ENCODE data around the gene RLBP1.

RLBP1 gene

GRCh38 chr15:89178307-89178977 lies 42.9 kb downstream of the RLBP1 start:
- no peak for DNase-seq (ENCODE audit: low read depth in 1 of 2, low spot score in 1 of 2)

- DNase-seq (ENCODE audit: low read depth in 1 of 2, low spot score in 1 of 2): peak in 1 of 2 donors; percentile 66
Observed at GRCh38 chr15:89177633-89178306, 43.6 kb downstream of the RLBP1 start.

- DNase-seq (ENCODE audit: low read depth in 1 of 2, low spot score in 1 of 2): no peak
Observed at GRCh38 chr15:89177116-89177515, 44.3 kb downstream of the RLBP1 start.

GRCh38 chr15:89175617-89176191 lies 45.7 kb downstream of the RLBP1 start:
- DNase-seq (ENCODE audit: low read depth in 1 of 2, low spot score in 1 of 2): no peak

- no peak for DNase-seq (ENCODE audit: low read depth in 1 of 2, low spot score in 1 of 2)
Observed at GRCh38 chr15:89174476-89174875, 46.9 kb downstream of the RLBP1 start.

- no peak for DNase-seq (ENCODE audit: low read depth in 1 of 2, low spot score in 1 of 2)
Observed at GRCh38 chr15:89172921-89173320, 48.5 kb downstream of the RLBP1 start.

- DNase-seq (ENCODE audit: low read depth in 1 of 2, low spot score in 1 of 2): no peak
Observed at GRCh38 chr15:89171136-89172072, 50.0 kb downstream of the RLBP1 start.

- DNase-seq (ENCODE audit: low read depth in 1 of 2, low spot score in 1 of 2): no peak
Observed at GRCh38 chr15:89170364-89170763, 51.0 kb downstream of the RLBP1 start.

- DNase-seq (ENCODE audit: low read depth in 1 of 2, low spot score in 1 of 2): no peak
Observed at GRCh38 chr15:89168316-89168833, 53.0 kb downstream of the RLBP1 start.

- DNase-seq (ENCODE audit: low read depth in 1 of 2, low spot score in 1 of 2): peak; percentile 39 to 68
Observed at GRCh38 chr15:89167267-89168176, 53.9 kb downstream of the RLBP1 start.

GRCh38 chr15:89165677-89166076 lies 55.7 kb downstream of the RLBP1 start:
- DNase-seq (ENCODE audit: low read depth in 1 of 2, low spot score in 1 of 2): no peak

GRCh38 chr15:89164712-89165211 lies 56.6 kb downstream of the RLBP1 start:
- no peak for DNase-seq (ENCODE audit: low read depth in 1 of 2, low spot score in 1 of 2)

GRCh38 chr15:89163271-89164055 lies 57.9 kb downstream of the RLBP1 start:
- DNase-seq (ENCODE audit: low read depth in 1 of 2, low spot score in 1 of 2): no peak

- no peak for DNase-seq (ENCODE audit: low read depth in 1 of 2, low spot score in 1 of 2)
Observed at GRCh38 chr15:89161666-89162065, 59.7 kb downstream of the RLBP1 start.

Measured in activated CD4-positive, alpha-beta T cell treated with anti-CD3 and anti-CD28 coated beads, Interleukin-2, amount 50 U/mL, for 24 hours (primary cell).